ENCODE data around the gene COMT. TPM values are rescaled to one million over a fixed set of nuclear protein-coding genes. Genes with fewer than 3 reads are reported as not detected.

The COMT gene
- total and polyA plus RNA-seq, 9 of the 15 experiments (the other 6 are each of a cell fraction or from before 2014, with no cell fraction given): 12.5 to 351 (median 155) TPM

DNA sequence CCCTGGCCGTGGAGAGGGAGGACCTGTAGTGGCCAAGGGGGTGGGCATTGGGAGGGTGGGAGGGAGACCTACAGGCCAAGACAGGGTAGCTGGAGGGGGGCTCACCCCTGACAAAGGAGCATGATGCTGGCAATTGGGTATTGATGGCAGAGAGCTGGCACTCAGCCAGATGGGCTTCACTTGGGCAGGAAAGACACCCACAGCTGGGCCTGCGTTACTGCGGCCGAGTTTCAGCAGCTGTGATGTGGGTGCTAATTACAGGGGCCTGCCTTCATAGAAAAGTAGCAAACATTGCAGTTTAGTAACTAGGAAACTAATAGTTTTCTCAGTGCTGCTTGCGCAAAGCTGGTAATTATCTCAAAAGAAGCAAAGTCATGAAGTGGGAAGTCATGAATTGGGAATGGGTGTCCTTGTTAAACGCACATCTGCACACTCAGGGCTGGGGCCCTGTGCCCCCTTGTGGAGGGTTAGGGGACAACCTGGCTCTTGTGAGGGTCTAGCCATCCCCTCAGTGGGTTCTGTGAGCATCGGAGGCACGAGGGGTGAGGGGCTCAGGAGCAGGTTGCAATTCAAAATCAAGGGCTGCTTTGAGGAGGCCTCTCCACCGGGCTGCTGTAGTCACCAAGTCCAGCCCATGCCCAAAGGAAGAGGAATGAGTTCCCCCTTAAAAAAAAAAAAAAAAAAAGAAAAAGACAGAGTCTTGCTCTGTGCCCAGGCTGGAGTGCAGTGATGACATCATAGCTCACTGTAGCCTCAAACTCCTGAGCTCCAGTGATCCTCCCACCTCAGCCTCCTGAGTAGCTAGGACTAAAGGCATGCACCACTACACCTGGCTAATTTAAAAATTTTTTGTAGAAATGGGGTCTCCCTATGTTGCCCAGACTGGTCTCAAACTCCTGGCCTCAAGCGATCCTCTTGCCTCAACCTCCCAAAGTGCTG is 24.5 kb downstream of the COMT start (continued):
- TF ChIP-seq, protein P1, sequence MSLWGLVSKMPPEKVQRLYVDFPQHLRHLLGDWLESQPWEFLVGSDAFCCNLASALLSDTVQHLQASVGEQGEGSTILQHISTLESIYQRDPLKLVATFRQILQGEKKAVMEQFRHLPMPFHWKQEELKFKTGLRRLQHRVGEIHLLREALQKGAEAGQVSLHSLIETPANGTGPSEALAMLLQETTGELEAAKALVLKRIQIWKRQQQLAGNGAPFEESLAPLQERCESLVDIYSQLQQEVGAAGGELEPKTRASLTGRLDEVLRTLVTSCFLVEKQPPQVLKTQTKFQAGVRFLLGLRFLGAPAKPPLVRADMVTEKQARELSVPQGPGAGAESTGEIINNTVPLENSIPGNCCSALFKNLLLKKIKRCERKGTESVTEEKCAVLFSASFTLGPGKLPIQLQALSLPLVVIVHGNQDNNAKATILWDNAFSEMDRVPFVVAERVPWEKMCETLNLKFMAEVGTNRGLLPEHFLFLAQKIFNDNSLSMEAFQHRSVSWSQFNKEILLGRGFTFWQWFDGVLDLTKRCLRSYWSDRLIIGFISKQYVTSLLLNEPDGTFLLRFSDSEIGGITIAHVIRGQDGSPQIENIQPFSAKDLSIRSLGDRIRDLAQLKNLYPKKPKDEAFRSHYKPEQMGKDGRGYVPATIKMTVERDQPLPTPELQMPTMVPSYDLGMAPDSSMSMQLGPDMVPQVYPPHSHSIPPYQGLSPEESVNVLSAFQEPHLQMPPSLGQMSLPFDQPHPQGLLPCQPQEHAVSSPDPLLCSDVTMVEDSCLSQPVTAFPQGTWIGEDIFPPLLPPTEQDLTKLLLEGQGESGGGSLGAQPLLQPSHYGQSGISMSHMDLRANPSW (CRISPR knock-in tag; IDR thresholded peaks at IDR 0.05): 0 out of 2 replicates have a peak, but pooled peaks have one; percentile 30
- TF ChIP-seq U2AF1 (optimal IDR thresholded peaks at IDR 0.05; ENCODE audit: low read depth, low read length) (no peak), NFE2 (IDR thresholded peaks at IDR 0.05; ENCODE audit: low read depth) (peak; percentile 71), RUNX1 (IDR thresholded peaks at IDR 0.05; ENCODE audit: low read depth) (no peak), GATAD2A (IDR thresholded peaks at IDR 0.05) (no peak), MTA3 (IDR thresholded peaks at IDR 0.05; ENCODE audit: borderline replicate concordance) (peak; percentile 45; the same call in 1 of the 2 replicates), MYC (IDR thresholded peaks at IDR 0.05; ENCODE audit: low read depth, low read length) (0 out of 2 replicates have a peak, but pooled peaks have one; percentile 40), MYC (CRISPR knock-in tag; IDR thresholded peaks at IDR 0.05; ENCODE audit: borderline replicate concordance, low read depth) (no peak), SPI1 (IDR thresholded peaks at IDR 0.05; ENCODE audit: borderline replicate concordance, low read depth, low read length) (peak; percentile 51; the same call in 1 of the 2 replicates), NFIX (CRISPR knock-in tag; IDR thresholded peaks at IDR 0.05; ENCODE audit: low read depth) (peak; percentile 59), MIER1 (IDR thresholded peaks at IDR 0.05; ENCODE audit: low read depth) (no peak), CHD2 (IDR thresholded peaks at IDR 0.05; ENCODE audit: low read depth, low read length) (no peak), ZFP30 (CRISPR knock-in tag; IDR thresholded peaks at IDR 0.05; ENCODE audit: borderline replicate concordance) (no peak), MCM2 (IDR thresholded peaks at IDR 0.05; ENCODE audit: low read depth) (no peak)
- TF ChIP-seq, protein P2, sequence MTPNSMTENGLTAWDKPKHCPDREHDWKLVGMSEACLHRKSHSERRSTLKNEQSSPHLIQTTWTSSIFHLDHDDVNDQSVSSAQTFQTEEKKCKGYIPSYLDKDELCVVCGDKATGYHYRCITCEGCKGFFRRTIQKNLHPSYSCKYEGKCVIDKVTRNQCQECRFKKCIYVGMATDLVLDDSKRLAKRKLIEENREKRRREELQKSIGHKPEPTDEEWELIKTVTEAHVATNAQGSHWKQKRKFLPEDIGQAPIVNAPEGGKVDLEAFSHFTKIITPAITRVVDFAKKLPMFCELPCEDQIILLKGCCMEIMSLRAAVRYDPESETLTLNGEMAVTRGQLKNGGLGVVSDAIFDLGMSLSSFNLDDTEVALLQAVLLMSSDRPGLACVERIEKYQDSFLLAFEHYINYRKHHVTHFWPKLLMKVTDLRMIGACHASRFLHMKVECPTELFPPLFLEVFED (CRISPR knock-in tag; conservative IDR thresholded peaks at IDR 0.05): 0 out of 2 replicates have a peak, but pooled peaks have one; percentile 8
- TF ChIP-seq, protein P3, sequence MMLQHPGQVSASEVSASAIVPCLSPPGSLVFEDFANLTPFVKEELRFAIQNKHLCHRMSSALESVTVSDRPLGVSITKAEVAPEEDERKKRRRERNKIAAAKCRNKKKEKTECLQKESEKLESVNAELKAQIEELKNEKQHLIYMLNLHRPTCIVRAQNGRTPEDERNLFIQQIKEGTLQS (IDR thresholded peaks at IDR 0.05): peak; percentile 88
- TF ChIP-seq, protein P3 (CRISPR knock-in tag; conservative IDR thresholded peaks at IDR 0.05): no peak
- TF ChIP-seq, protein P4, sequence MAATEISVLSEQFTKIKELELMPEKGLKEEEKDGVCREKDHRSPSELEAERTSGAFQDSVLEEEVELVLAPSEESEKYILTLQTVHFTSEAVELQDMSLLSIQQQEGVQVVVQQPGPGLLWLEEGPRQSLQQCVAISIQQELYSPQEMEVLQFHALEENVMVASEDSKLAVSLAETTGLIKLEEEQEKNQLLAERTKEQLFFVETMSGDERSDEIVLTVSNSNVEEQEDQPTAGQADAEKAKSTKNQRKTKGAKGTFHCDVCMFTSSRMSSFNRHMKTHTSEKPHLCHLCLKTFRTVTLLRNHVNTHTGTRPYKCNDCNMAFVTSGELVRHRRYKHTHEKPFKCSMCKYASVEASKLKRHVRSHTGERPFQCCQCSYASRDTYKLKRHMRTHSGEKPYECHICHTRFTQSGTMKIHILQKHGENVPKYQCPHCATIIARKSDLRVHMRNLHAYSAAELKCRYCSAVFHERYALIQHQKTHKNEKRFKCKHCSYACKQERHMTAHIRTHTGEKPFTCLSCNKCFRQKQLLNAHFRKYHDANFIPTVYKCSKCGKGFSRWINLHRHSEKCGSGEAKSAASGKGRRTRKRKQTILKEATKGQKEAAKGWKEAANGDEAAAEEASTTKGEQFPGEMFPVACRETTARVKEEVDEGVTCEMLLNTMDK (IDR thresholded peaks at IDR 0.05; ENCODE audit: borderline replicate concordance, insufficient read depth, low read depth, low read length, poor library complexity, severe bottlenecking): peak; percentile 86
